GM19099 (cell line): ENCODE results near the gene TGFBR2.

Experiments used
- POLR2A ChIP-seq: IDR thresholded peaks from 3 replicates; pipeline ENCODE4 v1.6.1; 2011; ENCODE audit warnings: low read depth; ENCODE audit not compliant: insufficient read length; ENCODE audit errors: extremely low read depth

TGFBR2 gene

GRCh38 chr3:30611613-30612436, 5.4 kb downstream of the TGFBR2 start:
- TF ChIP-seq POLR2A = no peak

- no peak for TF ChIP-seq POLR2A
These were observed 6.2 kb downstream of the TGFBR2 start for GRCh38 chr3:30612437-30613132.

- no peak for TF ChIP-seq POLR2A
These were observed 6.9 kb downstream of the TGFBR2 start for GRCh38 chr3:30613133-30613825.

- no peak for TF ChIP-seq POLR2A
These were observed 8.0 kb downstream of the TGFBR2 start for GRCh38 chr3:30614373-30614772.

- no peak for TF ChIP-seq POLR2A
These were observed 8.5 kb downstream of the TGFBR2 start for GRCh38 chr3:30614943-30615342.

- TF ChIP-seq POLR2A = no peak
These were observed 9.4 kb downstream of the TGFBR2 start for GRCh38 chr3:30615615-30616346.

- TF ChIP-seq POLR2A = no peak
These were observed 10.1 kb downstream of the TGFBR2 start for GRCh38 chr3:30616347-30617027.

GRCh38 chr3:30617069-30617468, 10.7 kb downstream of the TGFBR2 start:
- no peak for TF ChIP-seq POLR2A

GRCh38 chr3:30617653-30618052, 11.3 kb downstream of the TGFBR2 start:
- no peak for TF ChIP-seq POLR2A

GRCh38 chr3:30618526-30618925, 12.1 kb downstream of the TGFBR2 start:
- no peak for TF ChIP-seq POLR2A

- no peak for TF ChIP-seq POLR2A
These were observed 12.9 kb downstream of the TGFBR2 start for GRCh38 chr3:30619318-30619717.

- TF ChIP-seq POLR2A = no peak
These were observed 14.3 kb downstream of the TGFBR2 start for GRCh38 chr3:30620402-30621360.

- TF ChIP-seq POLR2A = no peak
These were observed 15.2 kb downstream of the TGFBR2 start for GRCh38 chr3:30621576-30621975.
